GM23248 (cell line): ENCODE measurements around the gene UGP2.

ENCODE experiments used
- EZH2 ChIP-seq: fragments of 200-600 bp; sonication (generic); IDR thresholded peaks from 2 replicates; pipeline ENCODE4 v1.6.1; 2018; ENCODE audit warnings: antibody characterized with exemption, mild to moderate bottlenecking; ENCODE audit not compliant: insufficient read depth, poor library complexity, severe bottlenecking
- EZH2phosphoT487 ChIP-seq: fragments of 200-600 bp; sonication (generic); IDR thresholded peaks from 2 replicates; pipeline ENCODE4 v1.6.1; 2018; ENCODE audit warnings: antibody characterized with exemption, moderate library complexity, mild to moderate bottlenecking, low read depth; ENCODE audit not compliant: insufficient read depth

GRCh38 chr2:63792530-63792929 lies 49.2 kb upstream of the UGP2 start:
- TF ChIP-seq EZH2phosphoT487 (no peak), EZH2 (no peak)
